GM21528 (cell line): Measurements from ENCODE around the gene NEURL1B.
A peak's percentile ranks its signal among the peaks of the same experiment; 100 is the strongest.
"Not testable (repeated sequence)": the region's sequence is repeated elsewhere in the genome, so short reads cannot be mapped to it uniquely, and the experiment has no call there.

Experiments
- ATAC-seq: cut with Tn5 transposase; IDR thresholded peaks from one replicate; pipeline ENCODE4 v1.9.1; 2021; ENCODE audit warnings: mild to moderate bottlenecking, moderate library complexity; ENCODE audit not compliant: unreplicated experiment, low FRiP score

Gene NEURL1B

GRCh38 chr5:172710676-172711075 is 69.6 kb downstream of the NEURL1B start:
- no peak for ATAC-seq

DNA sequence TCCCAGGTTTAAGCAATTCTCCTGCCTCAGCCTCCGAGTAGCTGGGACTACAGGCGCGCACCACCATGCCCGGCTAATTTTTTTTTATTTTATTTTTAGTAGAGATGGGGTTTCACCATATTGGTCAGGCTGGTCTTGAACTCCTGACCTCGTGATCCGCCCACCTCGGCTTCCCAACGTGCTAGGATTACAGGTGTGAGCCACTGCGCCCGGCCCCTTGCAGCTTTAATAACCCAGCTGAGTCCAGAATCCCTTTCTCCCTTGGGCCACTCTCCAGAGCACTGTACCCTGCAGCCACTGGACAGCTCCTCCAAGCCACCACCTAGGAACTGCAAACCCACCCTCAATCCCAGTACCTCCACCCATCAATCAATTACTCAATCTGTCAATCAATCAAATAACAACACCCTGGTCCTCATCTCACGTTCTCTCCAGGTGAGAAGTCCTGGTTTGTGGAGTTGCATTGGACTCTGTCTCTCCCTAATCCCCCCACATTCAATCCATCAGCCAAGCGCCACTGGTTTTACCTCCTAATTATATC is 70.3 kb downstream of the NEURL1B start:
- not testable (repeated sequence) for ATAC-seq

DNA sequence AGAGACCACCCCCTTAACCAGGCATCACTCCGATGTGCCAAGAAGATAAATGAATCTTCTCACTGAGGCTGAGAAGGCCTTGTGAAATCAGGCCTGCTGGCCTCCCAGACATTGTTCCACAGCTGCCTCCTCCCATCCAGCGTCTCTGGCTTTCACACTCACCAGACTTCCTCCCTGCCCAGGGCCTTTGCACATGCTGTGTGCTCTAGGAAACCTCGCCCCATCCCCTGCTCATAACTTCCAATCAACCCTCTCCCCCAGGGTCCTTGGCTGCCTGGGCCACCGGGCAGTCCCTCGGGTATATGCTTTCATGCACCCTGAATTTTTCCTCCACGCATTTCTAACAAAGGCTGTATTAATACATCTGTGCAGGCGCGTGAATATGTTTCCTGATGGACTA is 71.5 kb downstream of the NEURL1B start:
- ATAC-seq: no peak

- ATAC-seq: no peak
Measured at GRCh38 chr5:172713113-172713808, 72.2 kb downstream of the NEURL1B start.

- no peak for ATAC-seq
Measured at GRCh38 chr5:172713809-172714490, 72.9 kb downstream of the NEURL1B start.

DNA sequence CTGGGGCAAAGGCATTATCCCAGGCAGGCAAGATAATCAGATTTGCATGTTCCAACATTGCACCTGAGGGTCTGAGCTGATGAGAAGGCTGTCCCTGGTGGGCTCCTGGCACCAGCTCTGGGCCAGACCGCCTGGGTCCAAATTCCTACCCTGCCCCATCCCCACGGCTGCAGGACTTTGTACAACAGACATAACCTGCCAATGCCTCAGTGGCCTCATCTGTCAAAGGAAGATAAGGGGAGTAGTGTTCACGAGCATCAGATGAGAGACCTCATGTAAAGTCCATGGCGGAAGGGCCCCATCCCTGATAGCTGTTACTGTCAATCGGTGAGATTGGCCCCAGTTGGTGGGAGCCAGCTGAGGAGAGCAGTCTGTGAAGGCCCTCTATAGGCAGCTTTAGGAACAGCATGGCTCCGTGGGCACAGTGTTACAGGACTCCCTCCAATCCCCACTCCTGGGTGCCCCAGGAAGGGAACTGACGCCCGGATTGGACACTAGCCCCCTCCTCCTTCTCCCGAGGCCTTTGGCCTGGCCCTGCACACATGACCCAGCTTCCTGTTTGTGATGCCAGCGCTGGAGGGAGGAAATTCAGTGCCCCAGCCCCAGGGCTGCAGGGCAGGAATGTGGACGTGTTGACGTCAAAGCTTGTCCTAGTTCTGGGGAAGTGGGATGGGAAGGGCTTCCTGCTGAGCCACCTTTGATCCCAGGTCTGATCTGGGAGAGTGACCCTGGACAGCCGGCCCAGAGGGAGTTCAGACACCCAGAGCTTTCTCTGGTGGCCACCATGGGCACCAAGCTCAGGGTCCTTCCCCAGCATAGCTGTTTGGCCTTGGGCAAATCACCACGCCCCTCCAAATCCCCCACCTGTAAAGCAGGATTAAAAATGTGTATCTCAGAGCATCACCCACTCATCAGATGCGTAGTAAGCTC is 73.7 kb downstream of the NEURL1B start:
- peak; percentile 70 for ATAC-seq

GRCh38 chr5:172715421-172715780 is 74.3 kb downstream of the NEURL1B start:
- ATAC-seq: no peak

DNA sequence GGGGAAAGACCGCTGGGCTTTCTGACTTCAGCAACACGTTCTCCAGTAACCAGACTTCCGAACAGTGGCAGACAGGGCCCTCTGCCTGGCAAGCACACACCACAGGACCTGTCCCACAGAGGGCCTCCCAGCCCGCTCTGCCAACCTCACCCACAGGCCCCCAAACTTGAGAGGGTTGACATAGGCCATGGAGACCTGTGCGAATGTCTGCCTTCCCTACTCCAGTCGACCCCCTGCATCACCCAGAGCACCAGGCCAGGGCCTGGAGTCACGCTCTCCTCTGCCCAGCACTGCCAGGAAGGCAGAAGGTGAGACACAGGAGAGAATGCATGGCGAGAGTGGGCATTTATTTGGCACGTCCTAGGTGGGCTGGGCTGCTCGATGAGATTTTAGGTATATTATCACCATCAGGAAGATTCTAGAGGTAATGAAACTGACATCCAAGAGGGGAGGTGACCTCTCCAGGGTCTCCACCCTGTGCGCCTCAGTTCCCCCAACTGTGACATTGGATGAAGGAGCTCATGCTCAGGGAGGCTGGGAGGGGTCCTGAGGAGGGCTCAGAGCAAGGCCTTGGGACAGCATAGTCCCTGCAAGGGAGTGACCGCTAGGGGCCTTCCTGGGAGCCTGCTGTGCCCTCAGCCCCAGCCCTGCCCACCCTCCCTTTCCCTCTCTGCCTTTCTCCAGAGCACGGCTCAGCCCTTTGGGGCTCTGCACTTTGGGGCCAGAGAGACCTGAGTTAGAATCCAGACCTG is 75.0 kb downstream of the NEURL1B start:
- no peak for ATAC-seq

- ATAC-seq: no peak
Measured at GRCh38 chr5:172716796-172717313, 75.8 kb downstream of the NEURL1B start.

DNA sequence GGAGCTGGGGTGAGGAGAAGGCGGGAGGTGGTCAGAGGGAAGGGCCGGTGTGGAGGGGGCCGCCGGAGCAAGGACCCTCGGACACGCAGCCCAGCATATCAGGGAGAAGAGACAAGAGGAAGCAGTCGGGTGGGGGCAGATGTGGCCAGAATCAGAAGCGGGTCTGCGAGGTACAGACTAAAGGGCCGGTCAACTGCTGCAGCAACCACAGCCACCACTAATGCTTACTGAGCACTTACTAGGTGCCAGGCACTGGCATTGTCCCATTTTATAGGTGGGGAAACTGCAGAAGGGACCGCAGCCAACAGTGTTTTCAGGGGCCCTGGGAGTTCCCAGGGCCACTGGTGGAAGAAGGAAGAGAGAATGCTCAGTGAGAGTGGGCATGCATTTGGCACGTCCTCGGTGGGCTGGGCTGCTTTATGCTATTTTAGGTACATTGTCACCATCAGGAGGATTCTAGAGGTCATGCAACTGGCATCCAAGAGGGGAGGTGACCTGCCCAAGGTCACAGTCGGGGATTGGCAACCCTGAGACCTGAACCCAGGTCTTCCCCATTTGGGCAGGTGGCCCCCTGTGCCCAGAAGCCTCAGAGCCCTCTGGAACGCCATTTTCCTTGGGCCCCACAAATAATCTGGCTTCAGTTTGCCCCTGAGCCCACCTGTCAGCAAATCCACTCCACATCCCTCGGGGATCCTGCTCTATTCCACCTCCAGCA is 76.6 kb downstream of the NEURL1B start:
- no peak for ATAC-seq

- no peak for ATAC-seq
Measured at GRCh38 chr5:172718527-172719114, 77.6 kb downstream of the NEURL1B start.

DNA sequence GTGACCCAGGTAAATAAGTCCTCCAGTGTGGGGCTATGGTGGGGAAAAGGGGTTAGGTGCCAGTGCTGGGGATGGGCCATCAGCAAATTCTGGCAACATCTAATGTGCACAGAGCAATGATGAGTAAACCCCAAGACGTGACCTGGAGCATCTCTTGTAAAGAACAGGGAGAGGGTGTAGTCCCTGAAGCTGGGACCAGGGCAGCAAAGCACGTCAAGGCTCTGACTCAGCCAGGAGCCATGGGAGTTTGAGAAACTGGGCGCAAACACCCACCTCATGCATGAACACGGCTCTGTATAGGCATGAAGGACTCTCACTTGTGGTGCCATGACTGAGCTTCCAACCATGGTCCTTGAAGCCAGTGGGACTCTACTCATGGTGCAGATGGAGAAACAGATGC is 78.1 kb downstream of the NEURL1B start:
- no peak for ATAC-seq

GRCh38 chr5:172720655-172721054 is 79.6 kb downstream of the NEURL1B start:
- ATAC-seq: no peak

DNA sequence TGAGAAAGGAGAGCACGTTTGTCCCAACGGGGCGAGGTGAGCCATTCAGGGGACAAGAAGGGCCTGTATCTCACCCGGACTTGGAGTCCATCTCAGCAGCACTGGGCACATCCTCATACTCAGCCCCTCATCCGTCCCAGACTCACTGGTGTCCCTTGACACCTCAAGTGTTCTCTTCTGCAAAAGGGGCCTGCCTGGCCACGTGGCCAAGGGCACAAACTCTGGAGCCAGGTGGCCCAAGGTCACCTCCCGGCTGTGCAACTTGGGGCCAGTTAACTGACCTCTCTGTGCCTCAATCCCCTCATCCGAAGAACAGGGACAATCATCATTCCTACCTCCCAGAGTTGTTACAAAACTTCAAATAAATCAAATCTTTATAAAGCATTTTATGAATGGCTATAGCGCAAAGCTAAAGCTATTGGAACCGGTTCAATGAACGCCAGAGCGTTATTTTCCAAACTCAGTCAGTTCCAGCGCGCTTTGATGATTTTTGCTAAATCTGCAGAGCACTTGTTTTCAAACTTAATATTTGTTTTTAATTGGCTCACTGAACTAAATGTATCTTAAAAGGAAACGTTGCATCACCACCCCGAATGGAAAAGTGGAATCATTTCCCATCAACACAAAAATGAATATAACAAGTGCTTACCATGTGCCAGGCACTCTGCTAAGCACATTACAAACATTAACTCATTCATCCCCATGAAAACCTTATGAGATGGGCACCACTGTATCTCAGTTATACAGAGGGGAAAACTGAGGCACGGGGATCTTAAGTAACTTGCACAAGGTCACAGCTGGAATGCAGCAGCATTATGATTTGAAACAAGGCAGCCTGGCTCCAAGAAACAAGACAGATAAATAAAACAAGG is 80.6 kb downstream of the NEURL1B start:
- no peak for ATAC-seq

- no peak for ATAC-seq
Measured at GRCh38 chr5:172722327-172722815, 81.3 kb downstream of the NEURL1B start.

- ATAC-seq: no peak
Measured at GRCh38 chr5:172723508-172723907, 82.4 kb downstream of the NEURL1B start.

- no peak for ATAC-seq
Measured at GRCh38 chr5:172724242-172725183, 83.5 kb downstream of the NEURL1B start.
